ENCODE measurements around the gene OMP. TPM values are rescaled to one million over a fixed set of nuclear protein-coding genes. Genes with fewer than 3 reads are reported as not detected.
A peak's percentile ranks its signal among the peaks of the same experiment; 100 is the strongest.

The OMP gene
- total RNA-seq, 2 donors from 2014 or later = 0.97 TPM; not detected in 1

DNA sequence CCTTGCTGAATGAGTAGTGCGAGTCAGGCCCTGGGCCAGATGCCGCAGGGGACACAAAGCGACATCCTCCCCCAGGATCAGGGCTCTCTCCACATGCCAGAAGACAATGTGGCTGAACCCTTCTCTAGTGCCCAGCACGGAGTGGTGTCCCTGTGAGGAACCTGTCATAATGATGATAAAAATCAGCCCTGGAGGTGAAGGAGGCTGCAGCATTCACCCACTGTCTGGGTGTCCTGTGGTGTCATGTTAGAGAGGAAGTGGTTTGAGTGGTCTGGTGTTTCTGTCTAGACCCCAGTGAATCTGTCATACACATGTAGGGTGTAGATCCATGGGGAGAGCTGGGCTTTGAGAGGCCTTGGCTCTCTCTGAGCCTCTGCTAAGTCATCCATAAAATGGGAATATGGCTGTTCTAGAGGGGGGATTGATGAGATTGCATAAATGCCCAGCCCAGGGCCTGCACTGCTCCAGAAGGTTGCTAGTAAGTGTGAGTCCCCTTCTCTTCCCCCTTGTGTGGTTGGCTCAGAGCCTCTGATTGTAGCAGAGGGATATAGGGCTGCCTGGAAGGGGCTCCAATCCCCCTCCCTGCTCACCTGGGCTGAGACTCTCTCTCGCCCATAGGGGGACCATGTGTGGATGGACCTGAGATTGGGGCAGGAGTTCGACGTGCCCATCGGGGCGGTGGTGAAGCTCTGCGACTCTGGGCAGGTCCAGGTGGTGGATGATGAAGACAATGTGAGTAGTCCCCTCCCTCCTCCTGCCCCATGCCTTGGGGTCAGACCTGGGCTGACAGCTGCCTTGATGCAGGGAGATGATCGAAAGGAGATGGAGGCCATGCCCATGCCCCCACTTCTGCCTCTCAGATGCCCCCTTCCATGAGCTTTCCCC lies 39.7 kb downstream of the OMP start:
- DNase-seq = no peak
- no peak for ATAC-seq
- intact Hi-C loops (cut with DNase I) = no loop called here

DNA sequence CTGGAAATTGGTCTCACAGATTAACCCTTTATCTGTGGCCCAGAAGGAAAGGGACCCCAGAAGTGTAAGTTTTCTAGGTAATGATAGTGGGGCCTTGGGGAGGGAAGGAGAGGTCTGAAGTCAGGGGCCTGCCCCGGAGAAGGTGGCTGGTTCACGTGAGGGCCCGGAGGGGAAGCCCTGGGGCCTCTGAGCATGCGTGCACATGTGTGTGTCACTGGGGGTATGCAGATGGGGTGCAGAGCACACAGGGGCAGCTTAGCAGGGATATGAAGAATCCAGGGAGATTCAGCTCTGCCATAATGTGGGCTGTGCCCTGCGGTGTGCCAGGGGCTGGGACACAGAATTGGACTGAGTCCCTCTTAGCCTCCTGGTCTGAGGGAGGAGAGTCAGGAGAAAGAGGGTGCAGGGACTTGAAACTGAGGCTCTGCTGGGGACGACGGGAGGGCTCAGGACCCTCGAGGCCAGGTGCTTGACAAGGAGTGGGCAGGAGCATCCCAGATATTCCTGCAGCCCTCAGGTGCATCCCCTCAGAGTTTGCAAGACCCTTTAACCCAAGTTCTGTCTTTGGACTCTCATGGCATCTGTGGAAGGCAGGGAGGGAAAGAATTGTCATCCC lies 40.9 kb downstream of the OMP start:
- ATAC-seq (no peak), DNase-seq (no peak)
- intact Hi-C loops (cut with DNase I) = no loop called here

DNA sequence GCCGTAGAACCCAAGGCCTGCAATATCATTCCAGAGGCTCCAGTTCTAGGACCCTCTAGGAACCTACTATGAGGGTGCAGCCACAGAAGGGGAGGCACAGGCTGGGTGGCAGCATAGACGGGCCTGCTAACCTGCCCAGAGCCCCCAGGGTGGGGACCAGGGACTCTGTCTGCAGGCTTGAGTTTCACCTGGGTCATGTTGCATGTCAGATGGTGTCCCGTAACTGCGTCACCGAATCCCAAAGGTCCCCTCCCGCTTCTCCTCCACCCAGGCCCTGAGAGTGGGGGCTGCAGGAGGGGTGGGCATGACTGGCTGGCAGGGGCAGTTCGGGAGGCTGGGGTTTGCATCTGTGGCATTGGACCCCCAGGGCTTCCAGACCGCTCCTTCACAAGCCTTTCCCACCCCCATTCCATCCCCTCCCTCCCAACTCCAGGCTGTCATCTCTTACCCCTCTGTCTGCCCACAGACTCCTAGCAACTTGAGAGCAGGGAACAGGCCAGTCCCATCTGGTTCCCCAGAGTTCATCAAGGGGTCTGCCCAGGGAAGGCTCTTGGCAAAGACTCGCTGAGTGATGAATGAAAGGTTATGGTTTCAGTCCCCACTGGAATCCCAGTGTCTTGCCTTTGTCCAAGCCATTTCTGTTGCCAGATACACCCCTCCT lies 41.7 kb downstream of the OMP start:
- DNase-seq (no peak), ATAC-seq (no peak)
- intact Hi-C loops (cut with DNase I) = no loop called here

DNA sequence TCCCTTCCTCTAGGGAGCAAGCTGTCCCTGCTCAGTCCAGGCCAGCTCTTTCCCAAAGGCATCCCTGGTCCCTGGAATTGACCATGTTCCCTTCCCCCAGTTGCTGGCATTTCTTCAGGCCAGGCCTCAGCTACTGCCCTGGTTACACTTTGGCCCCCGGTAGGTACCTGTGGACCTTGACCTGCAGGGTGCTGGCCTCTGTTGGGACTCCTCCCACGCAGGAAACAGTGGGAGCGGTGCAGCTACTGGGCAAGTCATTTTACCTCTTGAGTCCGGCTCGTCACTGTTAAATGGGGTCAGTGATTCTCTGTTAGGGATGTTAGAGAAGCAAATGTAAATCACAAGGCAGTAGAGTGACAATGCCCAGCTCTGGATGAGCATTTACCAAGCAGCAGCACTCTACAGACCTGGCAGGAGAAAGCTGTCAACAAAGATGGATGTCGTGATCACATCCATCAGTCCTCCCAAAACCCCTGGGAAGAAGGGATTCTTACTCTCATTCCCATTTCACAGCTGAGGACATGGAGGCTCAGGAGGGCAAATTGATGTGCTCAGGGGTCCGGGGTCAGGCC lies 42.3 kb downstream of the OMP start:
- no peak for ATAC-seq
- no peak for DNase-seq
- intact Hi-C loops (cut with DNase I) = no loop called here

DNA sequence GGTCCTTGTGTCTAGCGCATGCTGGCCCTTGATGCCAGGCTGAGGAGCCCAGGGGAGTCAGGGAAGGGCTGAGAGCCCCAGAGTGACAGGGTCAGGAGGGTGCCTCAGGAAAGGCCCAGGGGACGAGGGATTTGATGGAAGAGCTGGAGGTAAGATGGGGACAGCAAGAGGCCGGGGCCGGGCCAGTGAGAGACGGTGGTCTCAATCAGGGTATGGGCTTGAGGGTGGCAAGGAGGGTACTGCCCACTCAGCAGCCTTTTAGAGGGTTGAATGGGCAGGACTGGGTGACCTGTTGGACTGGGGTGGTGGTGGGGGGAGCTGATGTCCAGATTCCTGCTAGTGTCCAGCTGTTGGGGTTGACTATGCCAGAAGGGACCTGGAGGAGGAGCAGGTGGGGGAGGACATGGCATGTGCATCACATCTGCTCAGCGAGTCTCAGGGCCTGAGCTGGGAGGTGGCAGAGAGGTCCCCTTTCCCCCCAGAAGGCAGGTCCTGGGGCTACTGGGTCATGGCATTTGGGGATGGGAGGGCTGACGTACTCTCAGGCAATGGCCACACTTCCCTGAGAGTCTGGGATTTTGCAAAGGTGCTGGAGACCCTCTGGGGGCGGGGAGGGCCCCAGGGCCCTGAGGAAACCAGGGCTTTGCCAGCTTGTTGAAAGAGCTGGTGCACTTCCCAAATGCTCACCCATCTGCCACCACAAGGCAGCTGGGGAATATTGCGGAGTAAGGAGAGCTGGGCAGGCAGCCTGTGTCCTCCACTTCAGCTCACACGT lies 43.8 kb downstream of the OMP start:
- ATAC-seq (no peak), DNase-seq (no peak)
- intact Hi-C loops (cut with DNase I) = no loop called here

DNA sequence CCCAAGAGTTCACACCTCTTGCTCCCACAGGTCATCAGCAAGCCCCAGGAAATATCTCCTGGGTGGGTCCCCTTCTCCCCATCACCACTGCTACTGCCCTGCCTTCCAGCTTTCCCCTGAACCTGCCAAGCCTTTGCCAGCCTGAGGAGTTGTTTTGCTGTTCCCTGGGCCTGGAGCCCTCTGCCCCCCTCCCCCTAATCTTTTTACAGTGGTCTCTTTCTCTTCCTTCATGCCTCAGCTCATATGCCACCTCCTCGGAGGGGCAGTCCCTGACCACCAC lies 44.3 kb downstream of the OMP start:
- DNase-seq (no peak), ATAC-seq (no peak)
- intact Hi-C loops (cut with DNase I) = no loop called here

DNA sequence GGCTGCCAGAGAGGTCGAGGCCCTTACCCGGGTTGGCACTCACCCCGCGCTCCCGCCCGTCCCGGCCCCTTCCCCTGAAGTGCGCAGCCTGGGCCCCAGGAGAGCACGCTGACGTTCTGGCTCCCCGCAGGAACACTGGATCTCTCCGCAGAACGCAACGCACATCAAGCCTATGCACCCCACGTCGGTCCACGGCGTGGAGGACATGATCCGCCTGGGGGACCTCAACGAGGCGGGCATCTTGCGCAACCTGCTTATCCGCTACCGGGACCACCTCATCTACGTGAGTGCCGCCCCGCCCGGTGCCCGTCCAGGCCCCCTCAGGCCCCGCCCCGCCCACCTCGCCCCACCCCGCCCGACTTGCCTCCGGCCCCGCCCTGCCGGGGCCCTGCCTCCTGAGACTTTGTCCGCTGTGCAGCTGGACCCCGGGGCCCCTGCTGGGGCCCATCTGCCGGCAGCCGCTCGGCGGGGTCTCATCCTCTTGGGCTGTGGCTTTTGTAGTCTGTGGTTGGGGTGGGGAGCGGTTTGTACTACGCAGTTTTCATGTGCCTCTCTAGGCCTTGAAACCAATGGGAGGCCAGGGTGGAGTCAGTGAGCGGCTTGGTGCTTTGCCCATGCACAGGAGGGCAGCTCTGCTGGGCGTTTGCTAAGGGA lies 45.2 kb downstream of the OMP start:
- peak; percentile 55 to 68 for ATAC-seq
- DNase-seq = no peak
- intact Hi-C loops (cut with DNase I) = no loop called here

DNA sequence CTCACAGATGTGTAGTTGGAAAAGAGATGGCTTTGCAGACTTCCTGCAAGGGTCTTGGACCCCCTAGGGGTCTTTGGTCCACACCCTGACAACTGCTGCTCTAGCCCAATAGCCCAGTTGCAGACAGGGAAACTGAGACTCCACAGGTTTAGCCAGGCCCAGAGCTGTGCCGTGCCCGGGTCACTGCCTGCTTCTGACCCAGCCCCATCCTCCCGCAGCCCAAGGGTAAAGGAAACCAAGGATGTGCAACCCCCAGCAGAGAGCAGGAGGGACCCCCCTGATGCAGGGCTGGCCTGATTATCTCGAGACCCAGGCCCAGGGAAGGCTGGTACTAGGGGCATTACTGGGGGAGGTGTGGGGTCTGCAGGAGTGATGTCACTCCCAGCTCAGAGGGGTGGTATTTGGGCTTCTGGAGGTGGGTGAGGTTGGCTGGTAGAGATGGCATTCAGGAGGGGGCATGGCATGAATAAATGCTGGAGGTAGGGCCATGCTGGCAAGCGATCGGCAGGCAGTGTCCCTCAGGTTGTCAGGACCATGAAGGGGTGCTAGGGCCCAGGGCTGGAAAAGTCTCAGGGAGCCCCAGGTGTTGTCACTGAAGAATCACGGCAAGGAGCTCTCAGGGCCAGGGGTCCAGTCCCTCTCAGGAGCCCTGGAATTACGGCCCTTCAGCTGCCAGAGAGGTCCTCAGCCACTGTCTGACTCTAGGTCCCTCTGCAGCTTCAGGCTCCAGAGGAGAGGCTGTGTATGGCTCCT lies 46.5 kb downstream of the OMP start:
- intact Hi-C loops (cut with DNase I) = no loop called here
- no peak for DNase-seq
- no peak for ATAC-seq

DNA sequence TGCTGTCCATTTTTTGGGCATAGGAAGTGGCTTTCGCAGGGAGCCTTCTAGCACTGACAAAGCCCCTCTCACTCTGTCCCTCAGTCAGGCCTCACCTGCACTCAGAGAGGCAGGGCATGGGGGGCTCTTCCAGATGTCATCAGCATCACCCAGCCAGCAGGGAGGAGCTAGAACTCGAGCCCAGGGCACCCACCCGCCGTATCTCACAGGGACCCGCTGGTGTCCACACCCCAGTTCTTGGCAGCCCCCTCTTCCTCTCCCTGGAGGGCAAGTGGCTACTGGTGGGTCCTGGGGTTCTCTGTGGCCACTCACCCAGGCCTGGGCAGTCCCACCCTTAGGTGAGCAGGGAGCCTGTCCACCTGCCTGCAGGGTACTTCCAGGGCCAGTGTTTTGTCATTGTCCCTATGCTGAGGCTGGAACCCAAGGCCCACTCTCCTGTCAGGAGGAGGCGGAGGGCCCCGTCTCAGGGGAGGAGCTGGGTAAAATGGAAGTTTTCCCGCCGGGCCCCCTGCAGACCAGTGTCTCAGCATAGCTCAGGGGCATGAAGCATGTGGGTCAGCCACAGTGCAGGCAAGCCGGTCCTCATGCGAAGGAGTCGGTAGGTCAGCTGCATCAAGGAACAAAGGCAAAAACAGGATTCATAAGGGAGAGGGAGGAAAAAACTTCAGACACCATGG lies 47.2 kb downstream of the OMP start:
- ATAC-seq = no peak
- intact Hi-C loops (cut with DNase I) = no loop called here
- no peak for DNase-seq

DNA sequence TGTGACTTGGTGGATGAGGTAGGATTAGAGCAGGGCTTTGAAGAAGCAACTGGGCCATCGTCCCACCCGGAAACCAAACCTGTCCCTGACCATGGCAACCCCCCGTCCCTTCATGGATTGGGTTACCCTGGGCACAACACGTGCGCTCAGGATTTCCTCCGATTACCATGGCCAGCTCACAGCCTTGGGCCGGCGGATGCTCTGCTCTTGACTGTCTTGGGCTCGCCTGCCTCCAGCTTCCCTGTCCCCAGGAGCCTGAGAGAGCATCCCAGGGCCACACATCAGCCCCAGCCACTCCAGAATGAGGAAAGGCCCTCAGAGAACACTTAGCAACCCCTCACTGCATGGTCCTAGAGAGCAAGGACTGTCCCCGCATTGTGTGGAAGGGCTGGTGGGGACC lies 48.2 kb downstream of the OMP start:
- intact Hi-C loops (cut with DNase I) = no loop called here
- ATAC-seq = no peak
- DNase-seq = no peak

DNA sequence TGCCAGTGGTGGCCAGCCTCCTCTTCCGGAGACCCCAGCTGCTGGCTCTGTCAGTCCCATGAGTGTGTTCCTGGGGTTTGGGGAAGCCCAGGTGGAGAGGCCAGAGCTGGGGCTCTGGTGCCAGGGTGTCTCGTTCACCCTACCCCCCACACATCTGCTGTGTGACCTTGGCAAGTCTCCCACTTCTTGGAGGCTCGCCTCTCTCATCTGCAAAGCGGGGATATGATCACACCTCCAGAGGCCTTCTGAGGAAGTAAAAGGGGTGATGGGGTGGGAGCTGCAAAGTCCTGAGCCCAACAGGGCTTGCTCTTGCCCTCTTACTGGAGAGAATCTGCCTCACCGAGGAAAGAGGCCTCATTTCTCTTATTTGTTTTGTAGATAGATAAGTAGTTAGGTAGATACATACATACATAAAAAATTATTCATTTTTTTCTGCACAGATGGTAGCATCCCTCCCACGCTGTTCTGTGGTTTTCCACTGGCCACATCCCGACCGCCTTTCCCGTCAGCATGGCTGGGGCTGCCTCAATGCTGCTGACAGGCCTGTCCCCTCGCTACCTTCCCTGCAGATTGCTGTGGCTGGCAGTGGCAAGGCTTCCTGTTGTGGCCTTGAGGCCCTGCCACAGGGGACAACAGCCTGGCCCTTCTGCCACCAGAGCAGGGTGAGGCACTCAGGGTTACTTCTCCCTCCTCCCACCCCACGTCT lies 49.3 kb downstream of the OMP start:
- intact Hi-C loops (cut with DNase I) = no loop called here
- ATAC-seq (no peak), DNase-seq (no peak)

DNA sequence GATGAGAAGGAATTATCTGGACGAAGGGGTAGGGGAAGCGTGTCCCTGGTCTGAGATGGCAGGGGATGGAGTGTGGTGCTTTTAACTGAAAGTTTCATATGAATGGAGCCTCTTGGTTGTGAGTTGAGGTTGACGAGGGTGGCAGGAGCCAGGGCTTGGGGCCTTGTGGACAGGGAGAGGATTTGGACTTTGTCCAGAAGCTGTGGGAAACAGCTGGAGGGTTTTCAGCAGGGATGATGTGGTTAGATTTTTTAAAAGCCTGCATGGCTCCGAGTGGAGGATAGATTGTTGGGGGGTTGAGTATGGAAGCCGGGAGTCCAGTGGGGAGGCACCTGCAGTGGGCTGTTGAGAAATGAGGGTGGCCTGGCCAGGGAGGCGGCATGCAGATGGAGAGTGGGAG lies 50.2 kb downstream of the OMP start:
- DNase-seq (no peak), ATAC-seq (no peak)
- intact Hi-C loops (cut with DNase I) = no loop called here

Other genes starting within 250 kb of the OMP start
- 10 to 100 TPM; 12.5 to 18.1 TPM for gene ACER3, start 241.9 kb upstream of the OMP start, total RNA-seq
- gene B3GNT6, start 68.4 kb upstream of the OMP start, total RNA-seq = not detected
- gene CAPN5, start 35.9 kb upstream of the OMP start, total RNA-seq = 1 to 10 TPM; 5.6 to 5.9 TPM
- 10 to 100 TPM in 1 of 2 donors, 1 to 10 TPM in 1; 7.5 to 11.1 TPM for gene MYO7A, start 25.4 kb downstream of the OMP start, total RNA-seq
- gene GDPD4, start 198.8 kb downstream of the OMP start, total RNA-seq = not detected

Data from left cardiac atrium (tissue), 4 donors.